ENCODE data around the gene SPTAN1. TPM values are rescaled to one million over a fixed set of nuclear protein-coding genes. Genes with fewer than 3 reads are reported as not detected.

Gene SPTAN1
- total RNA-seq, 1 donor from 2014 or later = 442 TPM

DNA sequence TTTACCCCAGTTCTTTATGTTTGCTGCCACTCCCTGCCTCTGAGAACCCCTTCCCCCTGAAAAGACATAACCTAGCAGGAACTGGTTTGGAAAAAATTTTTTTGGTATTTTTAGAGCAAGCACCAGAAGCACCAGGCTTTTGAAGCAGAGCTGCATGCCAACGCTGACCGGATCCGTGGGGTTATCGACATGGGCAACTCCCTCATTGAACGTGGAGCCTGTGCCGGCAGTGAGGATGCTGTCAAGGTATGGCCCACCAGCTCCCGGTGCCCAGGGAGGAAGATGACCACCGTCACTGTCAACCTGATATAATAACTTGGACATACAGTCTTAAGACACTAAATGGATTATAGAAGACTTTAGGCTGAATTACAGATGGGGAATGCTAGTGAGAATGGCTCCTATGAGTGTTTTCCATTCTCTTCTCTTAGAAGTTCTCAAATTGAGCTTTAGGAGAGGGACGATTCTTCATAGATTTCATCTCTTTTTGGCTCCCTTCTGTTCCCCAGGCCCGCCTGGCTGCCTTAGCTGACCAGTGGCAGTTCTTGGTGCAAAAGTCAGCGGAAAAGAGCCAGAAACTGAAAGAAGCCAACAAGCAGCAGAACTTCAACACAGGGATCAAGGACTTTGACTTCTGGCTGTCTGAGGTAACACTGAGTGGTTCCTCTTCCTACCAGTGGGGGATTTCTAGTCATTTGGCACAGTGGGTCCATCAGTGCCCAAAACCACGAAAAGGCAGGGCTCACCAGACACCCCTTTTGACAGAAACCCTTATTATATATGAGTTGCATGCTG is 59.4 kb downstream of the SPTAN1 start:
- Mint-ChIP-seq H3K27me3 (ENCODE audit: low read depth) (no peaks in the 10 kb centered on the region), H3K4me3 (no peak overlapping the region), H3K27ac (no peak overlapping the region), H3K9me3 (no peaks in the 10 kb centered on the region), H3K4me1 (no peaks in the 10 kb centered on the region), H3K36me3 (peaks cover 47% of the 10 kb centered on the region)
- TF ChIP-seq, protein P1, sequence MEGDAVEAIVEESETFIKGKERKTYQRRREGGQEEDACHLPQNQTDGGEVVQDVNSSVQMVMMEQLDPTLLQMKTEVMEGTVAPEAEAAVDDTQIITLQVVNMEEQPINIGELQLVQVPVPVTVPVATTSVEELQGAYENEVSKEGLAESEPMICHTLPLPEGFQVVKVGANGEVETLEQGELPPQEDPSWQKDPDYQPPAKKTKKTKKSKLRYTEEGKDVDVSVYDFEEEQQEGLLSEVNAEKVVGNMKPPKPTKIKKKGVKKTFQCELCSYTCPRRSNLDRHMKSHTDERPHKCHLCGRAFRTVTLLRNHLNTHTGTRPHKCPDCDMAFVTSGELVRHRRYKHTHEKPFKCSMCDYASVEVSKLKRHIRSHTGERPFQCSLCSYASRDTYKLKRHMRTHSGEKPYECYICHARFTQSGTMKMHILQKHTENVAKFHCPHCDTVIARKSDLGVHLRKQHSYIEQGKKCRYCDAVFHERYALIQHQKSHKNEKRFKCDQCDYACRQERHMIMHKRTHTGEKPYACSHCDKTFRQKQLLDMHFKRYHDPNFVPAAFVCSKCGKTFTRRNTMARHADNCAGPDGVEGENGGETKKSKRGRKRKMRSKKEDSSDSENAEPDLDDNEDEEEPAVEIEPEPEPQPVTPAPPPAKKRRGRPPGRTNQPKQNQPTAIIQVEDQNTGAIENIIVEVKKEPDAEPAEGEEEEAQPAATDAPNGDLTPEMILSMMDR (IDR thresholded peaks at IDR 0.05; ENCODE audit: unreplicated experiment) = no peak
- DNase-seq (ENCODE audit: low spot score in 2 of 2, unreplicated experiment in 2 of 2) = no peak

DNA sequence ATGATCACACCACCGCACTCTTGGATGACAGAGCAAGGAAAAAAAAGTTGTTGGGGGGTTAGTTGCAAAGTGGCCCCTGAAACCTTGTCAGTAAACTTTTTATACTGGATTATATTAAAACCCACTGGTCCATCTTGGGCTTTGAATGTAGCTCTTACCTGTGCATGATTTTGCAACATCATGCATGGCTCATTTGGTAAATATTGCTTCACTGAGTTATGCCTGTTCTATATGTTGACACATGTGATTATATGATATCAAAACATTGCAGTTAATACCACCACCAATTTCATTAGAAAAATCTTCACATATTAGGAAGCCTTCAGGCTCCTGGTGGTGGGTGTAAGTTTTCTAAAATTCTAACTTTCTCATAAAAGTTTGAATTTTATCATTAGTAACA is 62.3 kb downstream of the SPTAN1 start:
- H3K36me3 Mint-ChIP-seq = peaks cover 50% of the 10 kb centered on the region
- no peak overlapping the region for H3K27ac Mint-ChIP-seq
- no peak overlapping the region for H3K4me3 Mint-ChIP-seq
- H3K27me3 Mint-ChIP-seq (ENCODE audit: low read depth) = no peaks in the 10 kb centered on the region
- no peak for DNase-seq (ENCODE audit: low spot score in 2 of 2, unreplicated experiment in 2 of 2)
- TF ChIP-seq, protein P1 (IDR thresholded peaks at IDR 0.05; ENCODE audit: unreplicated experiment) = no peak
- no peaks in the 10 kb centered on the region for H3K4me1 Mint-ChIP-seq
- H3K9me3 Mint-ChIP-seq = no peaks in the 10 kb centered on the region

DNA sequence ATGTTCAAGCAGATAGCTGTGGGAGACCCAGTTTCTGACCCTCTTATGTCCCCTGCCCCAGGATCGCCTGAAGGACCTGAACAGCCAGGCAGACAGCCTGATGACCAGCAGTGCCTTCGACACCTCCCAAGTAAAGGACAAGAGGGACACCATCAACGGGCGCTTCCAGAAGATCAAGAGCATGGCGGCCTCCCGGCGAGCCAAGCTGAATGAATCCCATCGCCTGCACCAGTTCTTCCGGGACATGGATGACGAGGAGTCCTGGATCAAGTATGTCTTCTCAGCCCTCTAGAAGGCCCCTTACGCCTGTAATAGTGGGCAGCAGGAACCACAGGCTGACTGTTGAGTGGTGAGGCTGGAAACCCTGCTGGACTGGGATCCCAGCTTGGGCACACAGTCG is 63.2 kb downstream of the SPTAN1 start:
- no peaks in the 10 kb centered on the region for H3K9me3 Mint-ChIP-seq
- H3K4me1 Mint-ChIP-seq = no peaks in the 10 kb centered on the region
- TF ChIP-seq, protein P1 (IDR thresholded peaks at IDR 0.05; ENCODE audit: unreplicated experiment) = no peak
- no peaks in the 10 kb centered on the region for H3K27me3 Mint-ChIP-seq (ENCODE audit: low read depth)
- no peak overlapping the region for H3K4me3 Mint-ChIP-seq
- no peak overlapping the region for H3K27ac Mint-ChIP-seq
- DNase-seq (ENCODE audit: low spot score in 2 of 2, unreplicated experiment in 2 of 2) = no peak
- H3K36me3 Mint-ChIP-seq = peaks cover 48% of the 10 kb centered on the region

DNA sequence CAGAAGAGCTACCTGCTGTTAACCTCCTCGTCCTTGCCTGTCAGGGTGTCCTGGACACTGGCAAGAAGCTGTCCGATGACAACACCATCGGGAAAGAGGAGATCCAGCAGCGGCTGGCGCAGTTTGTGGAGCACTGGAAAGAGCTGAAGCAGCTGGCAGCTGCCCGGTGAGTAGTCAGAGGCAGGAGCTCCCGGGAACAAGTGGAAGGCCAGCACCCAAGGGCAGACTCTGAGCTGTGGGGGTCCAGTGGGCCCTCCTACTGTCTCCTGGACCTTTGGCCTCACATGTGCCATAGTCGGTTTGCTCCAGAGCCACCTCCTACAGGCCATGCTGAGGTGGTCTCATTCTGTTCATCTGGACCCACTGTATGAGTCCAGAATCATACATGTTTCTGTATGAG is 65.6 kb downstream of the SPTAN1 start:
- Mint-ChIP-seq H3K27me3 (ENCODE audit: low read depth) (no peaks in the 10 kb centered on the region), H3K27ac (no peak overlapping the region), H3K9me3 (no peaks in the 10 kb centered on the region), H3K36me3 (peaks cover 51% of the 10 kb centered on the region), H3K4me1 (no peaks in the 10 kb centered on the region), H3K4me3 (no peak overlapping the region)
- DNase-seq (ENCODE audit: low spot score in 2 of 2, unreplicated experiment in 2 of 2) = no peak
- TF ChIP-seq, protein P1 (IDR thresholded peaks at IDR 0.05; ENCODE audit: unreplicated experiment) = no peak

DNA sequence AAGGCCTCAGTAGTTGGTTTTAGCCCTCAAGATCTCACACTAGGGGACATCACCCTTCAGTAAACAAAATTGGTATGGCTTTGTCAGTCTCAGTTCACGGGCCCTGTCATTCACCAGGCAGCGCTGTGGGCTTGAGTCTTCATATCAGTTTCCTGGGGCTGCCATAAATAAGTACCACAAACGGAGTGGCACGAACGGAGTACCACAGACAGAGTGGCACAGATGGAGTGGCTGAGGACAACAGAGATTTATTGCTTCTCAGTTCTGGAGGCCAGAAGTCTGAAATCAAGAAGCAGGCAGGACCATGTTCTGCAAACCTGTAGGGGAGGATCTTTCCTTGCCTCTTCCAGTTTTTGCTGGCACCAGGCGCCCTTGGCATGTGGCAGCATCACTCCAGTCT is 66.7 kb downstream of the SPTAN1 start:
- no peaks in the 10 kb centered on the region for H3K4me1 Mint-ChIP-seq
- no peaks in the 10 kb centered on the region for H3K9me3 Mint-ChIP-seq
- peaks cover 46% of the 10 kb centered on the region for H3K36me3 Mint-ChIP-seq
- DNase-seq (ENCODE audit: low spot score in 2 of 2, unreplicated experiment in 2 of 2) = no peak
- H3K27me3 Mint-ChIP-seq (ENCODE audit: low read depth) = no peaks in the 10 kb centered on the region
- no peak overlapping the region for H3K27ac Mint-ChIP-seq
- H3K4me3 Mint-ChIP-seq = no peak overlapping the region
- TF ChIP-seq, protein P1 (IDR thresholded peaks at IDR 0.05; ENCODE audit: unreplicated experiment) = no peak
